Bronchial epithelial cell (primary cell): ENCODE measurements around the gene SHANK3. TPM values are rescaled to one million over a fixed set of nuclear protein-coding genes. Genes with fewer than 3 reads are reported as not detected.
A peak's percentile ranks its signal among the peaks of the same experiment; 100 is the strongest.

ENCODE experiments used
- DNase-seq: peaks from one replicate; pipeline ENCODE4 v3.0.0-alpha.2; 2010; ENCODE audit warnings: low read depth
- FAIRE-seq: peaks from 2 replicates; lab custom pipeline; 2011; peaks lifted over from hg19 to GRCh38; lab: Jason Lieb, UNC
- H3K27me3 ChIP-seq: 2 replicates; pipeline ENCODE4 v1.5.1; 2011; ENCODE audit warnings: low read length; ENCODE audit not compliant: control insufficient read depth, insufficient read depth
- H3K36me3 ChIP-seq: 2 replicates; pipeline ENCODE4 v1.5.1; 2011; ENCODE audit warnings: low read length; ENCODE audit not compliant: control insufficient read depth, insufficient read depth
- H3K4me3 ChIP-seq: 2 replicates; pipeline ENCODE4 v1.5.1; 2011; ENCODE audit warnings: mild to moderate bottlenecking, low read depth, low read length, control low read depth
- CTCF ChIP-seq: IDR thresholded peaks from 2 replicates; pipeline ENCODE4 v1.5.1; 2011; ENCODE audit warnings: mild to moderate bottlenecking, moderate library complexity, low read length, control low read depth, inconsistent platforms; ENCODE audit not compliant: insufficient read depth, severe bottlenecking
- total RNA-seq: library from RNA; depleted of rRNA; stranded (reverse); fragments of >200 nt; gene quantifications from 2 replicates; pipeline ENCODE4 v1.2.1, GENCODE V29; 2014

SHANK3 gene
- total RNA-seq, 1 donor from 2014 or later: 0.79 TPM

GRCh38 chr22:50626850-50627641 lies 45.6 kb upstream of the SHANK3 start:
- FAIRE-seq: no peak
- no peaks in the 10 kb centered on the region for H3K27me3 ChIP-seq
- no peak for DNase-seq
- H3K36me3 ChIP-seq: peaks cover 8% of the 10 kb centered on the region
- TF ChIP-seq CTCF: no peak
- peak overlapping the region; percentile 91 for H3K4me3 ChIP-seq

GRCh38 chr22:50627642-50628542 lies 44.7 kb upstream of the SHANK3 start, which contains the start of gene ARSA:
TSS of gene ARSA (minus strand) at chr22:50628152. CDS start at chr22:50627779, 373 bp downstream.
- FAIRE-seq (no peak), DNase-seq (peak; percentile 60)
- Histone ChIP-seq H3K4me3 (peak within 1 kb of the TSS; percentile 91), H3K36me3 (peaks cover 8% of the 10 kb centered on the region), H3K27me3 (no peaks in the 10 kb centered on the region)
- TF ChIP-seq CTCF: peak; percentile 56

- DNase-seq (no peak), FAIRE-seq (peak; percentile 98)
- Histone ChIP-seq H3K36me3 (peaks cover 8% of the 10 kb centered on the region), H3K4me3 (peak overlapping the region; percentile 91), H3K27me3 (no peaks in the 10 kb centered on the region)
- no peak for TF ChIP-seq CTCF
These were observed 44.0 kb upstream of the SHANK3 start for GRCh38 chr22:50628543-50629134.

- TF ChIP-seq CTCF: no peak
- FAIRE-seq (no peak), DNase-seq (no peak)
- Histone ChIP-seq H3K27me3 (no peaks in the 10 kb centered on the region), H3K36me3 (peaks cover 6% of the 10 kb centered on the region), H3K4me3 (no peak overlapping the region)
These were observed 42.2 kb upstream of the SHANK3 start for GRCh38 chr22:50630376-50630775.

- no peak for FAIRE-seq
- Histone ChIP-seq H3K27me3 (no peaks in the 10 kb centered on the region), H3K36me3 (no peaks in the 10 kb centered on the region), H3K4me3 (no peak overlapping the region)
- no peak for TF ChIP-seq CTCF
- no peak for DNase-seq
These were observed 39.5 kb upstream of the SHANK3 start for GRCh38 chr22:50633086-50633485.
